ENCODE measurements around the gene PSMA3. TPM values are rescaled to one million over a fixed set of nuclear protein-coding genes. Genes with fewer than 3 reads are reported as not detected.

PSMA3 gene
- total RNA-seq: 66.8 and 214 TPM in 2 replicates

DNA sequence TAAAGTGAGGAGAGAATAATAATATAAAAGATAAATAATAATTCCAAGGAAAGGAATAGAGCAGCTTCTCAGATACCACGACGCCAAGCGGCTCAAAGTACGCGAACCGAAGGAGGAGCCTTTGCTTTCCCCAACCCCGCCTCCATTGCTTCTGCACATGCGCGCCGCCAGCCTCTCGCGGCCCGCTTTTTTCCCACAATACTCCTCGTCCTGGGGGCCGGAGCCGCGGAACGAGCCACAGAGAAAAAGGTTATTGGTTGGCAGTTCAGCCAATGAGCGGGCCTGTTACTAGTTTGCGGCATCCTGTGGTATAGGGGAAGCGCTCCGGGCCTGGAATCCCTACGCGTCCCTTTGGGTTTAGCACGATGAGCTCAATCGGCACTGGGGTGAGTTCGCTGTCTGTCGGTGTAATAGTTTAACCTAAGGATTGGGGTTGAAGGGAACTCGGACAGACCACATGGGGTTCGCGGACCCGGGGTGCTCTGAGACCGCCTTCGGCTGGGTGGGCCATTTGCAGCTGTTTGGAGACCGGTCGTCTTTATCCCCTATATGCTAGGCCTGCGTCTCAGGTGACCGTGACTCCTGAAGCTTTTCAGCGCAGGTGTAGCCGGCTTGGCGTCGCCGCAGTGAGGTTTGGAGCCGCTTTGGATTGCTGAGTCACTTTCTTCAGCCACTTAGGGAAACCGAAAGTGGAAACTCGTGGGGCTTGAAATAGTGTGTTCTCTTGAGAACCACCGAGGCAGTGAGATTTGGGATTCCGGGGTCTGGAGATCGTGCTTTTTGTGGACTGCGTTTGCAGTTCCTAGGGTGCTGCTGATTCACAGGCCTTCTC, at the start of gene PSMA3:
Gene PSMA3 (plus strand): TSS at position 288 of the 832 bp plus-strand sequence. CDS start 78 bp downstream, at position 366.

GRCh38 chr14:58199726-58200479, 44.7 kb upstream of the PSMA3 start, which contains the start of gene ACTR10:
Gene ACTR10, plus strand, starts transcription at chr14:58200149. Its CDS starts 69 bp downstream, at chr14:58200218.

GRCh38 chr14:58298477-58299400, 54.1 kb downstream of the PSMA3 start, which contains the start of gene ARID4A:
Gene ARID4A, plus strand, starts transcription at chr14:58298555. Its CDS starts 1,300 bp downstream, at chr14:58299855.

Other genes with a start within 250 kb of the PSMA3 start
- gene ARMH4, start 92.6 kb upstream of the PSMA3 start, total RNA-seq: 0.96 and 5.1 TPM in 2 replicates
- gene ACTR10, start 44.7 kb upstream of the PSMA3 start, total RNA-seq: 49.7 and 55.8 TPM in 2 replicates
- 6.5 and 6.8 TPM in 2 replicates for gene ARID4A, start 53.7 kb downstream of the PSMA3 start, total RNA-seq
- not detected in 2 replicates for gene TOMM20L, start 151.1 kb downstream of the PSMA3 start, total RNA-seq
- gene TIMM9, start 182.7 kb downstream of the PSMA3 start, total RNA-seq: 11.8 and 25.3 TPM in 2 replicates
- gene KIAA0586, start 182.9 kb downstream of the PSMA3 start, total RNA-seq: 22.3 and 34.1 TPM in 2 replicates

Data from regular cardiac myocyte (primary cell).